Endothelial cell (in vitro differentiated cells): Measurements from ENCODE around the gene FKBP11. TPM values are rescaled to one million over a fixed set of nuclear protein-coding genes. Genes with fewer than 3 reads are reported as not detected.
A peak's percentile ranks its signal among the peaks of the same experiment; 100 is the strongest.

ENCODE experiments used
- DNase-seq: peaks from one replicate; pipeline ENCODE4 v3.0.0; 2021; ENCODE audit warnings: low spot score
- H3K27ac Mint-ChIP-seq: one replicate; pipeline ENCODE4 v1.8.0; 2021; ENCODE audit warnings: mixed read lengths, inconsistent platforms; ENCODE audit not compliant: unreplicated experiment
- H3K27me3 Mint-ChIP-seq: one replicate; pipeline ENCODE4 v1.8.0; 2021; ENCODE audit warnings: mild to moderate bottlenecking, moderate library complexity, mixed read lengths, inconsistent platforms; ENCODE audit not compliant: unreplicated experiment
- H3K36me3 Mint-ChIP-seq: one replicate; pipeline ENCODE4 v1.8.0; 2021; ENCODE audit warnings: mild to moderate bottlenecking, low read depth, mixed read lengths, inconsistent platforms; ENCODE audit not compliant: unreplicated experiment
- H3K4me1 Mint-ChIP-seq: one replicate; pipeline ENCODE4 v1.8.0; 2021; ENCODE audit warnings: mild to moderate bottlenecking, mixed read lengths, inconsistent platforms; ENCODE audit not compliant: unreplicated experiment
- H3K4me3 Mint-ChIP-seq: one replicate; pipeline ENCODE4 v1.8.0; 2021; ENCODE audit warnings: mild to moderate bottlenecking, mixed read lengths, inconsistent platforms; ENCODE audit not compliant: unreplicated experiment
- H3K9me3 Mint-ChIP-seq: one replicate; pipeline ENCODE4 v1.8.0; 2021; ENCODE audit warnings: mixed read lengths, inconsistent platforms; ENCODE audit not compliant: unreplicated experiment
- CTCF ChIP-seq: fragments of 200-600 bp; sonication (generic); IDR thresholded peaks from one replicate; pipeline ENCODE4 v1.5.0; 2021; ENCODE audit warnings: antibody characterized with exemption; ENCODE audit not compliant: unreplicated experiment
- total RNA-seq: library from RNA; stranded (reverse); fragmentation: NEBNext Ultra II Directional; extraction: Animal tissue kit (Norgen Biotek cat#: 25700); gene quantifications from one replicate; pipeline ENCODE4 v1.2.1, GENCODE V29; 2021; ENCODE audit not compliant: unreplicated experiment

FKBP11 gene
- total RNA-seq, 1 donor from 2014 or later = 16.0 TPM

GRCh38 chr12:48961331-48961730 is 36.0 kb upstream of the FKBP11 start:
- Mint-ChIP-seq H3K36me3 (peaks cover under 1% of the 10 kb centered on the region), H3K4me3 (no peak overlapping the region), H3K27me3 (peaks cover 9% of the 10 kb centered on the region), H3K4me1 (peaks cover 38% of the 10 kb centered on the region), H3K27ac (peak overlapping the region; percentile 38), H3K9me3 (no peaks in the 10 kb centered on the region)
- no peak for DNase-seq
- no peak for TF ChIP-seq CTCF

GRCh38 chr12:48960834-48961233 is 35.5 kb upstream of the FKBP11 start:
- peak overlapping the region; percentile 8 for H3K4me3 Mint-ChIP-seq
- H3K27me3 Mint-ChIP-seq = peaks cover 14% of the 10 kb centered on the region
- H3K4me1 Mint-ChIP-seq = peaks cover 43% of the 10 kb centered on the region
- H3K36me3 Mint-ChIP-seq = peaks cover 5% of the 10 kb centered on the region
- peak overlapping the region; percentile 38 for H3K27ac Mint-ChIP-seq
- no peak for TF ChIP-seq CTCF
- no peaks in the 10 kb centered on the region for H3K9me3 Mint-ChIP-seq
- DNase-seq = no peak

GRCh38 chr12:48958049-48958388 is 32.7 kb upstream of the FKBP11 start:
- Mint-ChIP-seq H3K9me3 (no peaks in the 10 kb centered on the region), H3K4me3 (peak overlapping the region; percentile 98), H3K27ac (peak overlapping the region; percentile 95)

GRCh38 chr12:48957141-48958048 is 32.1 kb upstream of the FKBP11 start, which contains the start of gene ARF3:
Gene ARF3 (minus strand): TSS chr12:48957487. CDS start chr12:48941095, 16,392 bp downstream.
- H3K9me3 Mint-ChIP-seq = no peaks in the 10 kb centered on the region
- H3K27me3 Mint-ChIP-seq = peaks cover 17% of the 10 kb centered on the region
- peaks cover 22% of the 10 kb centered on the region for H3K36me3 Mint-ChIP-seq
- peak within 1 kb of the TSS; percentile 98 for H3K4me3 Mint-ChIP-seq
- peak within 1 kb of the TSS; percentile 95 for H3K27ac Mint-ChIP-seq
- TF ChIP-seq CTCF = no peak
- DNase-seq = peak; percentile 98
- H3K4me1 Mint-ChIP-seq = peaks cover 51% of the 10 kb centered on the region

More at GRCh38 chr12:48958049-48958388, 32.7 kb upstream of the FKBP11 start:
- Mint-ChIP-seq H3K27me3 (peaks cover 17% of the 10 kb centered on the region), H3K36me3 (peaks cover 22% of the 10 kb centered on the region), H3K4me1 (peaks cover 52% of the 10 kb centered on the region)
- no peak for TF ChIP-seq CTCF
- DNase-seq = no peak
